Thoracic aorta (tissue), 2 donors: ENCODE results near the gene AIF1. TPM values are rescaled to one million over a fixed set of nuclear protein-coding genes. Genes with fewer than 3 reads are reported as not detected.

Experiments used
- ATAC-seq: fragments of 150-250 bp; one replicate; pipeline ENCODE4 v1.8.0; 2017; ENCODE audit warnings: low read depth; ENCODE audit not compliant: insufficient number of reproducible peaks, low FRiP score
- DNase-seq: peaks from one replicate; pipeline ENCODE4 v3.0.0-alpha.2; 2020; ENCODE audit warnings: low spot score
- H3K27ac ChIP-seq, 2 donors: fragments of 200-600 bp; sonication (generic); 1 replicate in 1 of 2; 2 replicates in 1 of 2; pipeline ENCODE4 v1.5.1; 2016; ENCODE audit warnings: mild to moderate bottlenecking in 2 of 2, moderate library complexity in 2 of 2
- H3K27me3 ChIP-seq: fragments of 200-600 bp; sonication (generic); replicated peaks from 2 replicates; pipeline ENCODE4 v1.6.0; 2016; ENCODE audit warnings: mild to moderate bottlenecking; ENCODE audit not compliant: insufficient read depth
- H3K36me3 ChIP-seq: fragments of 200-600 bp; sonication (generic); one replicate; pipeline ENCODE4 v1.5.1; 2016
- H3K4me1 ChIP-seq, 2 donors: fragments of 200-600 bp; sonication (generic); 1 replicate in 1 of 2; 2 replicates in 1 of 2; pipeline versions ENCODE4 v1.5.1 to v1.6.0; 2016; ENCODE audit warnings: low read depth in 2 of 2, mild to moderate bottlenecking in 1 of 2; ENCODE audit not compliant: control insufficient read depth in 1 of 2
- H3K4me3 ChIP-seq: fragments of 200-600 bp; sonication (generic); 2 replicates; pipeline ENCODE4 v1.5.1; 2016; ENCODE audit warnings: mild to moderate bottlenecking
- H3K9me3 ChIP-seq: fragments of 200-600 bp; sonication (generic); 2 replicates; pipeline ENCODE4 v1.5.1; 2016
- CTCF ChIP-seq: fragments of 200-600 bp; sonication (generic); IDR thresholded peaks from one replicate; pipeline ENCODE4 v1.5.1; 2019; ENCODE audit warnings: antibody characterized with exemption
- total RNA-seq, 2 donors: library from RNA; depleted of rRNA; stranded (reverse); fragments of >200 nt; gene quantifications; one replicate each; pipeline versions ENCODE4 v1.1.0 to v1.2.3, GENCODE V29; 2016

Gene AIF1
- total RNA-seq, 2 donors from 2014 or later = 21.5 to 39.6 TPM

GRCh38 chr6:31624070-31624469, 9.0 kb downstream of the AIF1 start:
- Histone ChIP-seq H3K4me1 (peaks cover 6 to 20% of the 10 kb centered on the region in 2 donors), H3K27me3 (no peaks in the 10 kb centered on the region), H3K9me3 (no peaks in the 10 kb centered on the region), H3K36me3 (peaks cover 55% of the 10 kb centered on the region), H3K4me3 (no peak overlapping the region), H3K27ac (no peak overlapping the region)
- no peak for TF ChIP-seq CTCF
- ATAC-seq = no peak
- no peak for DNase-seq

DNA sequence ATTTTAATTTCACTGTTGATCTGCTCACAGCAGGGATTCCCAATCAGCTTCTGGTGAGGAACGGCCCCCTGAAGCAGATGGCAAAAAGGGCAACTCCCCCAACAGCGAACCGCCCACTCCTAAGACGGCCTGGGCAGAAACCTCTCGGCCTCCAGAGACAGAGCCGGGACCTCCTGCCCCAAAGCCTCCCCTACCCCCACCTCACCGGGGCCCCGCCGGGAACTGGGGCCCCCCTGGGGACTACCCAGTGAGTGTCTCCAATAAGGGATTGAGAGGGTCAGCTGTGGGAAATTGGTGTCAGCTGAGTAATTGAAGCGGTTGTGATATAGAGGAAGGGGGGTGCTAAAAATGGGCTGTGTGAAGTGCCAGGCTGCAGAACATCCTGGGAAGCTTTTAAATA, 11.9 kb downstream of the AIF1 start:
- Histone ChIP-seq H3K4me3 (no peak overlapping the region), H3K36me3 (peaks cover 84% of the 10 kb centered on the region), H3K4me1 (peaks cover 2 to 10% of the 10 kb centered on the region in 2 donors), H3K9me3 (no peaks in the 10 kb centered on the region), H3K27me3 (no peaks in the 10 kb centered on the region), H3K27ac (no peak overlapping the region)
- TF ChIP-seq CTCF = no peak
- DNase-seq (no peak), ATAC-seq (no peak)

- TF ChIP-seq CTCF = no peak
- Histone ChIP-seq H3K27me3 (no peaks in the 10 kb centered on the region), H3K36me3 (peaks cover 91% of the 10 kb centered on the region), H3K4me3 (no peak overlapping the region), H3K4me1 (peaks cover 0 to 2% of the 10 kb centered on the region in 2 donors), H3K9me3 (no peaks in the 10 kb centered on the region), H3K27ac (no peak overlapping the region)
- DNase-seq = no peak
- ATAC-seq = no peak
Observed at GRCh38 chr6:31627690-31628287, 12.8 kb downstream of the AIF1 start.

- H3K27me3 ChIP-seq = no peaks in the 10 kb centered on the region
- no peak overlapping the region for H3K4me3 ChIP-seq
- ATAC-seq (no peak), DNase-seq (no peak)
- H3K36me3 ChIP-seq = peaks cover 94% of the 10 kb centered on the region
- TF ChIP-seq CTCF = no peak
- no peaks in the 10 kb centered on the region for H3K9me3 ChIP-seq
- H3K4me1 ChIP-seq = no peaks in the 10 kb centered on the region
- H3K27ac ChIP-seq = no peak overlapping the region
Observed at GRCh38 chr6:31629014-31629413, 14.0 kb downstream of the AIF1 start.

- no peaks in the 10 kb centered on the region for H3K4me1 ChIP-seq
- ATAC-seq = no peak
- peaks cover 97% of the 10 kb centered on the region for H3K36me3 ChIP-seq
- no peaks in the 10 kb centered on the region for H3K27me3 ChIP-seq
- no peaks in the 10 kb centered on the region for H3K9me3 ChIP-seq
- TF ChIP-seq CTCF = no peak
- no peak for DNase-seq
- H3K4me3 ChIP-seq = no peak overlapping the region
- no peak overlapping the region for H3K27ac ChIP-seq
Observed at GRCh38 chr6:31630177-31630934, 15.3 kb downstream of the AIF1 start.
